Fibroblast of skin of right biceps (primary cell): ENCODE results near the gene EFNB2.

ENCODE experiments used
- DNase-seq: peaks from one replicate; pipeline ENCODE4 v3.0.0-alpha.2; 2013

The EFNB2 gene

DNA sequence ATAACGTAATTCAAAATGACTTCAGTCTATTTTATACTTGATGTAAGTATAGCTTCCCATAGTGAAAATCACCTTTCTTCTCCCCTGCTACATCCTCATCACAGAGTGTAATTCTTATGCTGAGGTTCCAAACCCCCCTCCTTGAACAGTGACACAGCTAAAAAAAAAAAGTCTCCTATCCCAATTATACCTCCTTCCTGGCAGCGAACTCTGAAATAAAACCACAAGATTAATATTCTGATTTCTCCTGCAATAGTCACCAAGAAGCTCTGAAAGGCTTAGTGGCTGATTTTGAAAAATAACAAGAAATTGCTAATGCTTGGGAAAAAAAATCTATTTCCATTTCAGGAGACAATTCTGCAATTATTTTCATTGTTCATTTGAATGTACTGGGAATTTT lies 36.3 kb downstream of the EFNB2 start:
- peak; percentile 62 for DNase-seq

DNA sequence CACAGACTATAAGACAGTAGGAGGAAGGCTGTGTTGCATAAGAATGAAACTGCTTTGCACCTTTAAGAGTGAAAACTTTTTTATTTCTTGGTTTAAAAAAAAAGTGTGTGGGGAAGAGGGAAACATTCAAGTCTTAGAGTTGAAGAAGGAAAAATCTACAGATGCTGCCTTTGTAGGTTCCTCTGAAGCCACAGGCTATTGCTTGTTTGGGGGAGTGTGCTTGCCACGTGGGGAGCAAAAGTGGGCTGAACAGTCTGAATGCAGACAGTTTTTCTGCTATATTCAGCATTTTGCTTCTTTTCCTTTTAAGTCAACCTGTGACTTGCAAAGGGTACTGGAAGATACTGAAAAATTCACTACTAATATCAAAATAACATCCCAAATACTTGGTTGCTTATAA lies 36.9 kb downstream of the EFNB2 start:
- no peak for DNase-seq

DNA sequence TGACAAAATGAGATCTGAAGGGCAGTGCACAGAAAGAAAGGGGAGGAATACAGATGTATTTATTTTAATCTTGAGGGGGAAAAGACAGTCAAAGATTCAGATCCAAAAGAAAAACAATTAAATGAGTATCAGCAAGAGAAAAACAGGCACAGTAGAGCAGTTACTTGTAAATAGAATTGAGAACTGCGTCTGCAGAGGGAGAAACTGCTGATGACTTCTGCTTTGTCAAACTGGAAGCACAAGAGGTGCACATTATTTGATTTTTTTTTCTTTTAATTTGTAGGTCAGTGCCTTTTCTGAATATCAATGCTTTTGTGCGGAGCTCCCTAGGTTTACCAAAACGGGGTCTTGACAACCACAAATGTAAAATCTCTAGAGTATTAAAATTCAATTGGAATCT lies 37.3 kb downstream of the EFNB2 start:
- no peak for DNase-seq

DNA sequence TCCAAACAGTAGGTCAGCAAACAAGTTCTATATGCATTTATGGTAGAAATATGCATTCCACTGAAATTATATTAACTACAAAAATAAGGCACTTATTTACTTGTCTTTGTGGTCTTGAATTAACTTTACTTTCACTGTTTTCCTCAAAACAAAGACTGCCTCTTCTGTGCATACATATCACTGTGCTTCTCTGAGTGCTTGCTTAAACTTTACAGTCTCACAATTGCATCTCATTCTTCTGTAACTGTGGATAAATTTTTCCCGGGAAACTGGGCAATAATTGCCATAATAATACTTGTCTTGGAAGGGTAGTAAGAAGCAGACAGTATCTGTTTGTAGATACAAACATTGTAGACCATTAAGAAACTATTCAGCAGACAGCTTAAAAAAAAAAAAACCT lies 38.4 kb downstream of the EFNB2 start:
- no peak for DNase-seq

DNA sequence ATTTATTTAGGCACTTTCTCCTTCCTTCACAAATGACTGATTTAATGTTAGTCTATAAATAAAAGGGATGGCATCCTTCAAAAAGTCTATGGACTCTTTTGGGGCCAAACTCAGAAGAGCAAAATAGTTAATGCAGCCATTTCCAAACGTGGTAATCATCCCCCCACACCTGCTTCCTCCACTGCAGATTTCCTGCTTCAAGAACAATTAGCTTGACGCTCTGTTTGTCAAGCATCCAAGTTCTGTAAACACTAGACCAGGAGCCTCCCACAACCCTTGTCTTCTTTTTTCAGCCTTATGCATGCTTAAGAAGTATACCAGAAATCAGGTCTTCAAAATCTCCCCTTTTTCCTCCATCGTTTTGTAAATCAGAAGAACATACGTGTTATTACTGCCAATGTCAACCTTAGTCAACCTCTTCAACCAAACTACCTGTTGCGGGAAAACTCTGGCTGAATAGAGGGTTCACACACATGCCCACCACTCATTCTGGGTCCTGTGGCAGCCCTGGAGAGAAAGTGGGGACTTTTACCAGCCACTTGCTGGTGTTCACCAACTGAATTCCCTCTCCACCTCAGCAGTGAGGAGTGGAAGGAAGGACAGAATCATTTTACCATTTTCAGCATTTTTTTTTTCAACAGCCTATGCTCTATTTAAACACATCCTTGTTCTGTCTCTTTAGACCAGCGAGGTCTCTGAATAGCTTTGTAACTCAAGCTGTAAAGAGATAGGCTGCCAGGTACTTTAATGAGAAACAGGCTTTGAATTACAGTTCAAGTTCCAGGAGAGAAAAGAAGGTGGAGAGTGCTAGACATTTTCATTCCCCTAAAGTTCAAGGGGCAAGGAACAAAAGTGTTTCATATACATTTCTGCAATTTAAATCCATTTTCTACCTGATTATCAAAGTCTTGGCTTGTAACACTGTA lies 39.1 kb downstream of the EFNB2 start:
- no peak for DNase-seq

GRCh38 chr13:106494936-106495335 lies 40.5 kb downstream of the EFNB2 start:
- no peak for DNase-seq

DNA sequence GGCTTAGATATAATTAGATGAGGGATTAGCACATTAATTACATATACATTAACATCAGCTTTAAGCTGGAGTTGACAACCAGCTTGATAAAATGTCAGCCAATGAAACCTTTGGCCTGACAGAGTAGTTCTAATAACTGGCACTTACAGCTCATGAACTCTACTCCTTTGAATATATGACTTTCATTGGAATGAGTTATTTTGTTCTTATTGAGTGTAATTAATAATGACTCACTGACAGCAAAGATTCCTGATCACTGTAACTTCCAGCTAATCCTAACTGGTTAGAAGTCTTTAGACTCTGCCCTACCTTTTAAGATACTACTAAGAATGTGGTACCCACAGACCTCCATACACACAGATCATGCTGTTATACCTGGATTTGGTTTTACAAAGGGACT lies 41.0 kb downstream of the EFNB2 start:
- no peak for DNase-seq

DNA sequence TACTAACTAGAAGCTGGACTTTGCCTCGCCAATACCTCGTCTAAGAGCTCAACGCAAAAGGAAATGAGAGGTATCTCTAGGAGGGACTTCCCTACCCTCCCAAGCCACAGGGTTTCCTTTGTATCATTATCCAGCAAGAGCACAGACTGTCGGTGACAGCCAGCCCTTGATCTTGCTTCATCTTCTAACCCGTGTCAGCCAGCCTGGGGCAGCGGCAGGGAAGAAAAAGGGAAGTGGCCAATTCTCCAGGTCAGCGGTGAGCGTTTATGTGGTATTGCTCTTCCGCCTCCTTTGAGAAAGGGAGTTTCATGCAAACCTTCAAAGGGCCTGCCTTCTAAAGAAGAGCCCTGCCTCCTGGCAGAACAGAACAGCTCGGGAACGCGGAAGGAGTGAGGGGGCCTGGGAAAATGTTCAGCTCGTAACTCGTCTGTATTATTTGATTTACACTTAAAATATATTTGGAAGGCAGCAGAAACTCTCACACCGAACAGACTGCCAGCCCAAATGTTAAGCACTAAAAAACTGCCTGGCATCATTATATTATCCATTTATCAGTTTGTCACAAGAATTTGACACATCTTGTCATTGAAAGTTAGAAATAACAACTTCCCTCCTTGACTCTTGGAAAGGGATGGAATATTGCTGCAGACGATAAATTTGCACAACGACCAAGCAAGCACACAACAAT lies 41.8 kb downstream of the EFNB2 start:
- no peak for DNase-seq

DNA sequence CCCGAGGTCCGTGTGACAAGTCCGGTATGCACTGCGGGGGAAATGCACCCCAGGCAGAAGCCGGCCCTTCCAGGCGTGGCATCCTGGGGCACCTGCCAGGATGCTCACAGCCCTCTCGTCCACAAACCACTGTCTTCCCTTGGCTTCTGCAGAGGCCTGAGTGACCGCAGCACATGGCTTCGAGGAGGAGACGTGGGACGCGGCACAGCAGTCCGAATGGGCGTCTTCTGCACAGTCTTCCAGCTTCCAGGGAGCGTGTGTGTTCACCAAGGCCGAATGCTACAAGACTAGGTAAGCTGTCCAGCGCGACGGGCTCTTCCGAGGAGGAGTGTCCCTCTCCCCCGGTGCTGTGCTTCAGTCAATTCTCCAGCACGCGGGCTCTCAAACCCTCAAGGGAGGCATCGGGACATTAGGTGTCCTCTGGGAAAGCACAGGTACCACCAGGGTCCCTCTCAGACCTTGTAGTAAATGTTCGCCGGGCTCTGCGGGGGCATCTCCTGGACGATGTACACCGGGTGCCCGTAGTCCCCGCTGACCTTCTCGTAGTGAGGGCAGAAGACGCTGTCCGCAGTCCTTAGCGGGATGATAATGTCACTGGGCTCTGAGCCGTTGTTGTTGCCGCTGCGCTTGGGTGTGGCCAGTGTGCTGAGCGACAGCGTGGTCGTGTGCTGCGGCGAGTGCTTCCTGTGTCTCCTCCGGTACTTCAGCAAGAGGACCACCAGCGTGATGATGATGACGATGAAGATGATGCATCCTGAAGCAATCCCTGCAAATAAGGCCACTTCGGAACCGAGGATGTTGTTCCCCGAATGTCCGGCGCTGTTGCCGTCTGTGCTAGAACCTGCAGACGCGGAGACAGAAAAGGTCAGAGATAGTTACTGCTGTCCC lies 42.6 kb downstream of the EFNB2 start:
- DNase-seq = no peak

DNA sequence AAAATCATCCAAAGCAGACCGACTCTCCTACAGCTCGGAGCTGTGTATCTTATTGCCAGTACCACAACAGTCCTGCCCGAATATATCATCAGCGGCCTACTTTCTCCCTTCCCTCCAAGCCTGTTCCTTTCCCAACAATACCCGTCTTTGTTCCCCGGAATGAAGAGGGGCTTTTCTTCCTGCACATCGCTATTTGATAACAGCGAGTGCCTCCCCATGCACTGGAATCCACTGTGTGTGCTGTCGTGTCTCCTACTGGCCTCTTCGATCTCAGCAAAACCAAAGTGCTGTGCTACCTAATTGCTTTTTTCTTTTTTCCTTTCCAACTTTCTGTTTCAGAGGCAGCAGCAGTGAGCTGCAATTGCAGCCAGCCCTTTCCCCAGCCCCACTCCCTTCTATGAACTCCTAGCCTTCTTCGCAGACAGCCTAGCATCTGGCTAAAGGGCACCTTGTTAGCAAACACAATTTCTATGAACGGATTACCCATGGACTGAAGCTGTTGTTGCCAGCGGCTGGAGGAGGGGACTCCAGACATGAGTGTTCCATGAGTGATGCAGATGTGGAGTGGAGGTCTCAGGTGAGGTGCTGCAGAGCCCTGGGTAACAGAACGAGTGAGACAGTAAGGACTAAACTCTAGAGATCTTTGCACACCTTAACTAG lies 43.4 kb downstream of the EFNB2 start:
- no peak for DNase-seq

DNA sequence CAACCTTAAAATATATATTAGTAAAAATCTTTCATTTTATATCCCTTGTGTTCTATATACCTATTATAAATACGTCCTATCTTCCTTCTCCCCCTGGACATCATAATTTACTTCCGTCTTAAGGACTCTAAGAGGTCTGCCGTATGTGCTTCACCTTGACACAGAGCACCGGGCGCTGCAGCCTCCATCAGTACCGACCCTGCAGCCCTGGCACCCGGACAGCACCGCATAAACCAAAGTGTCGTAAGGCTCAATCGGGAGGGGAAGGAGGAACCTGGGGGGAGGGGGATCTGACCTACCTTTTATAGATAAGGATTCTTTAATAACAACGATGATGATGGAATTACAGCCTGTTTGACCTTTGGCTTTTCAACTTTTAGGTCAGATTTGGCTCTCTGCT lies 44.0 kb downstream of the EFNB2 start:
- DNase-seq = no peak

GRCh38 chr13:106490569-106491321 lies 44.7 kb downstream of the EFNB2 start:
- DNase-seq = no peak

- no peak for DNase-seq
These were observed 45.5 kb downstream of the EFNB2 start for GRCh38 chr13:106489849-106490568.

GRCh38 chr13:106488686-106489085 lies 46.8 kb downstream of the EFNB2 start:
- no peak for DNase-seq

- DNase-seq = no peak
These were observed 47.4 kb downstream of the EFNB2 start for GRCh38 chr13:106488076-106488475.

DNA sequence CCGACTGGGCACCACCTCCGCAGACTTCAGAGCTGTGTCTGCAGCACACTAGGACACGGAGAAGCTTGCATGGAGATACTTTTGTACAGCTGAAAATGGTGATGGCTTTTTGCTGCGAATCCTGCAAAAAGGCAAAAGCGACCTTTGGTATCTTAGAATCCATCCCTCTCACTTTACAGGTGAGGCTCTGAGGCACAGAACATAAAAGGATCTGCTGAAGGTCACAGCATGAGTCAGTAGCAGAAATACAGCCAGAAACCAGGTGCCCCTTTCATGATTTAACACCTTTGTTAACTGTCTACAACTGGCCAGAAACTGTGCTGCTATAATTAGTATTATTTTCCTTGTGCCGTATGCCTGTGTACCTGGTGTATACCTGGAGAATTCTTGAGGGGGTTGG lies 48.3 kb downstream of the EFNB2 start:
- no peak for DNase-seq

DNA sequence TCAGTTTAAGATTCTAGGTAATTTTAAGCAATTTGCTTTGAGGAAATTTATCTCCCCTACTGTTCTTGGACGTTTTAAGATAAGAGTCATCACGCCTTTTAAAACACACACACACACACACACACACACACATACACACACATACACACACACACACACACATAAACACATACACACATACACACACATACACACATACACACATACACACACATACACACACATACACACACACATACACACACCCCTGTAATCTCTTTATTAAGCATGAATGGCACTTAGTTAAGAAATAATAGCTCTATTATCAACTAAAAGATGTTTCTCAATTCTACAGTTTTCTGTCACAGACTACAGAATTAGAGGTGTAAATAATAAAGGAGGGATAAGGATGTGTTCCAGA lies 49.2 kb downstream of the EFNB2 start:
- no peak for DNase-seq

GRCh38 chr13:106484537-106485193 lies 50.8 kb downstream of the EFNB2 start:
- no peak for DNase-seq

- DNase-seq = peak; percentile 33
These were observed 51.4 kb downstream of the EFNB2 start for GRCh38 chr13:106484084-106484483.

GRCh38 chr13:106481919-106482318 lies 53.5 kb downstream of the EFNB2 start:
- DNase-seq = no peak
